Activated T-cell treated with anti-CD3 and anti-CD28 coated beads, Interleukin-2, amount 50 U/mL, for 1 hour (primary cell): ENCODE data around the gene RBMXL3.

Source experiments
- DNase-seq: peaks from one replicate; pipeline ENCODE4 v3.0.0-alpha.2; 2020

Gene RBMXL3

DNA sequence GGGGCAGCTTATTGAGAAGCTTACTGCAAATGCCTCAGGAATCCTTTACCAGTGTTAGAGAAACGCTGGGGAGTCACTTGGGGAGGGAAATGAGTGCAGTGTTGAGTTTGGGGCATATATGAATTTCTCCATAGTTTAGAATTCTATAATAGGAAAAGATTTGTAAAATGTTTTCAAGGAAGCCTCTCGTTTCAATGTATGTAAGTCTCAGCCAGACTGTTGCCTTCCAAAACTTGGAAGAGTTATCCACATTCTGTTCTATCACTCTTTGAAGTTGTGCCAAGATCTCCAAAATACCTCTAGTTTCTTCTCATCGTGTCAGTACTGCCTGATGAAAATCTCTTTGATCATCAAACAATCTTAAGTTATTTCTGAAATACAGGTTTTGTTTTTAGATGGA lies 45.3 kb downstream of the RBMXL3 start:
- no peak for DNase-seq

GRCh38 chrX:115236560-115236959 lies 47.4 kb downstream of the RBMXL3 start:
- no peak for DNase-seq

DNA sequence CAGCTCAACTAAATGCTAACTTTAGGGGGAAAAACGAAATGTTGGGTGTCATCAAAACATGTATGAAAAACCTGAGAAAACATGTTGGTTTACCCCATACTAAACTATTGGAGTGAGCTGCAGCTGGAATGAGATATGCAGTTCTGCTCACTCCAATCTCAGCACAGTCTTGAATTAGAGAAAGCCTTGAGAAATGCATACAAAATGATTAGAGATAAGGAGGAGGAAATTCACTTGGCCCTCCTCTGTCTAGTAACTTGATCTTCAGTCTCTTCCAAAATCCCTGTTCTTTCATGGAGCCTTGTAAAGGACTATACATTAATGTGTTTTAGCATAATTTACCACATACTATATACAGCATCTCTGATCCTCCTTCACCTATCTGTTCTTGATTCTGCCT lies 47.8 kb downstream of the RBMXL3 start:
- DNase-seq = no peak
